ENCODE results near the gene PBX1.
"Not testable (repeated sequence)": the region's sequence is repeated elsewhere in the genome, so short reads cannot be mapped to it uniquely, and the experiment has no call there.

PBX1 gene
- total RNA-seq = 0.48 to 1.3 reads per million in 2 donors

DNA sequence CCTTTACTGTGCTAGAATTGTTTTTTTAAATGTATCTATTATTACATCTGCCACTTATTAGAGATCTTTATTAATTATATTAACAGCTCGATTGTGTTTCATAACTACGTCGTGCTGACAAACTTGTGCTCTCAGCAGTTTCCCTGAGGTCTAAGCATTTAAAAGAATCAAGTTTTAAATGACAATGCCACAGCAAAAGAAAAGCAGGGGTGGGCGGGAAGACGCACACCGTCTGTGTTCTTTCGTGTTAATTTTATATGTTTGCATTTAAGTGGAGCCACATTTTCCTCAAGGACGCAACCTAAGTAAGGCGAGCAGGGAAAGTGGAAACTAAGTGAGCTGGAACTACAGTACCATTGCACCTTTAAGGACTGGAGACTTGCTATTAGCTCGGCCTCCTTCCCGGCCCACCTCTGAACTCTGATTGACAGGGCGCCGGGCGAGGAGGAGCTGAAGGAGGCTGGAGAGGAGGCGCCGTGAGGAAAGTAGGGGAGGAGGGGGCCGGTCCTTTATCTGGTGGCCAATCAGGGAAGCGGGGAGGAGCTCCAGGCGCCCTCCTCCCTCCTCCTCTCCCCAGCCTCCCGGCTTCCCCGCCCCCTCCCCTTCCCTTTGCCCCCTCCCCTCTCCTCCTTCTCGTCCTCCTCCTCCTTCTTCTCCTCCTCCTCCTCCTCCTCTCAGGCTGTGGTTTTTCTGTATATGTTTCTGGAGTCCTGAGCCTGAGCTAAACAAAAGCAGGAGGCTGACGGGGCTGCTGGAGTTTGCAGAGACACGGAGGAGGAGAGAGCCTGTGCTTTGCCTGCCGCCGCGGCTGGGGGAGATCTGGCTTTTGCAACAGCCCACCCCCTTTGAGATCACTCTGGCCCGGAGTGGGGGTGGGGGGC, at the start of gene PBX1:
Gene PBX1, plus strand, starts transcription at position 724 of the 881 bp plus-strand sequence.
- peak; percentile 43 for DNase-seq

DNA sequence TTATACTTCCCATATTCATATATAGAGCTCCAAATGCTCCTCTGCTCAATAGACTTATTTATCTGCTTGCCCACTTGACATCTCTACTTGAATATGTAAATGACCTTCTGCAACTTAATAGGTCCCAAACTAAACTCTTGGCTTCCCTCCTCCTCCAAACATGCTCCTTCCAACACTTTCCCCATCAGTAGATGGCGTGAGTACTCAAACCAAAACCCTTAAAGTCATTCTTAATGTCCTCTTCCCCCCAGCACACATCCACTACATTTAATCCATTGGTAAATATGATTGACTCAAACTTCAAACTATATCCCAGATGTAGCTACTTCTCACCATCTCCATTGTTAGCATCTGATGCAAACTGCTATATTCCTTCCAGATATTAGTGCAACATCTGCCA, 48.5 kb upstream of the PBX1 start:
- DNase-seq = no peak

DNA sequence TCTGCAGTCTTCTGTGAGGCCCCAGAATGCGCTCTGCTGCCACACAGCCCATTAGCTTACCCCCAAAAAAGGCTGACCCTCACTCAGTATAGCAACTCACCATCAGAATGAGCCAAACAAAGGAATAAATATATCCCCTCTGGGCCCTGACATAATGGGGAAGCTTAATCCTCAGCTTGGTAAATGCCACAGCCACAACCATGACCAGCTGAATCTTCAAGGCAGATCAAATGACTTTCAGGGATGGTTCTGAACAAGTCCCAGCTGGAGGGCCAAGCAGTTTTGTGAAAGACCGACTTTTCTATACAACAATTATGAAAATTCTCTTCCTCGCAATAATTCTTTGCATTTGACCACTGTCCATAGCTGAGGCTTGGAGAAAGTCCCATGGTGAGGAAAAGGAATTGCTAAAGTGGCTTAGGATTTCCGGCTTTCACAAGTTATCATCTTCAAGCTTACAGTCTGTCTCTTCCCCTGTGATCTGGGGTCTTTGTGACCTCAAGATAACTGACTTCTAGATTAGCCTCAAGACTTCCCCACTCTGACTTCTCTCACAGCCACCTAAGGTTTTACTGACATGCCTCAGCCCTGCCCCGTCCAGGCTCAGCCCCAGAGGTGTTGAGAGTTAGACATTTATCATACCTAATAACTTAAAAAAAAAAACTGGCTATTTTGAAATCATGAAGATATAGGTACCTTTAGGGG, 47.8 kb upstream of the PBX1 start:
- no peak for DNase-seq

DNA sequence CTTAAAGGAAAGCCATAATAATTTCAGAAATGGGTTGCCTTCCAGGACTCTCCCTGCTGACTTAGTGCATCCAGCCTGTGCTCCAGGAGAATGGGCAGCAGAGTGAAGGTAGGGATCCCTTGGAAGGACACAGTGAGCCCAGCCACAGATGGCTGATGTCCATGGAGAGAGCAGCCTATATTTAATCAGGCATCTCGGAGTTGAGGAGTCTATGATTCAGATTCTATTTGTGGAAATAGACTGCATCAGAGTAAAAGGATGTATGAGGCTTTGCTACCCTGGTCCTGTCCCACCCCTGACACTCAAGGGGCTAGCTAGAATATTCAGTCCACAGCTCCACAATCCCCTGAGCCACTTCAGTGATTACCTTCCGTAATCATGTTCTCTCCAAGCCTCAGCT, 43.8 kb upstream of the PBX1 start:
- no peak for DNase-seq

DNA sequence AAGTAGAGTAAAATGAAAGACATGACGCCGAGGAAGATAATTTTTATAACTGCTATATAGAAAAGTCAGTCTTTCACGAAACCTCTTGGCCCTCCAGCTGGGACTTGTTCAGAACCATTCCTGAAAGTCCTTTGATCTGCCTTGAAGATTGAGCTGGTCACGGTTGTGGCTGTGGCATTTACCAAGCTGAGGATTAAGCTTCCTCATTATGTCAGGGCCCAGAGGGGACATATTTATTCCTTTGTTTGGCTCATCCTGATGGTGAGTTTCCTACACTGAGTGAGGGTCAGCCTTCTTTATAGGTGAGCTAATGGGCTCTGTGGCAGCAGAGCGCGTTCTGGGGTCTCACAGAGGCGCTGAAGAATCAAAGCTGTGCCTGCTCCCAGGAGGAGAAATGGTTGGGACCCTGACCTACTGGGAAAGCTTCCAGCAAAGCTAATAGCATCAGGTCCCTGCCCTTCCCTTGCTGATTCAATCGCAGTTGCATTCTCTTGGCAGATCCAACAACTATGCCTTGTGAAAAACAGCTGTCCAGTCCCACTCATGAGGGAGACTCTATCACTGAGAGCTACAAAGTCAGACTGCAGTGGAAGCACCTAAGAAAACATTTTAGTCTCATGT, 43.2 kb upstream of the PBX1 start:
- no peak for DNase-seq

DNA sequence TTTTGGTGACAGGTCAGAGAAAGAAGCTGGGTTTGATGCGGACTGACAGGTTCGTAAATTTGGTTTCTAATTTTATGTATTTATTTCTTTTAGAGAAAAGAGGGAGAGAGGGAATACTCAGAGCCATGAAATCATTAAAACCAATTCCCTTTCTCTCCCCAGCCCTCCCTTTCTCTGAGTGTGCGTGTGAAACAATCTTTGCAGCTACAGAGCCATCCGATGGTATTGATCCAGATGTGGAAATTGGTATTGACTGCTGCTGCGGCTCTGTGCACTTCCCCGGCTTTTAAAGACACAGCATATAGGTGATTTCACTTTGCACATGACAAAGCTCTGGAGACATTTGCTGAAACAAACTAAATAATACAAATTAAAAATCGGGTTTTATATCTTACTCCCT, 42.4 kb upstream of the PBX1 start:
- DNase-seq = no peak

DNA sequence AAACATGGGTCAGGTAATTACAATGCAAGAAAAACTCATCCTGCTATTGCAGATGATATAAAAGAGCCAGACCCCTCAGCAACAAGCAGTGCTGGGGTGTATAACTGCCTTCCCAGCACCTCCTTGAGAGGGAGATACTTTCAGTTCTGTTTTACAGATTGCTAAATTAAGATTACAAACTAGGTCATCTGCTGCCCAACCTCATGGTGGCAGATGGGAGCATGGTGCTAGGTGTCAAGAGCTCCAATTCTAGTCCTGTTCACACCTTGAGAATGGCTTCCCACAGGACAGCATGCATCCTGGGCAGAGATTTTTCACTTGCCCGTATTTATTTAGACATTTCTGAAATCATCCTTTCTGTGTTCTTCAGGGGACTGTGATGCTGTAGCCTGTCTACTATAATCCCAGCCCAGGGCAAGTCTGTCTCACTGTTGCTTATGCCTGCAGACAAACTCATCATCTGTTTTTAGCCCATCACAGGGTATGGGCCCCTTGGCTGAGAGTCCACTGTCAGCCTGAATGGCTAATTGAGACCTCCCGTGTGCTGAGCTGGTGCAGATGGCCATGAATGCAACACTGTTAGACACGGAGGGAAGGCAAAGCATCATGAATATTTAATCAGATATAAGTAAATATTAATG, 40.2 kb upstream of the PBX1 start:
- no peak for DNase-seq

DNA sequence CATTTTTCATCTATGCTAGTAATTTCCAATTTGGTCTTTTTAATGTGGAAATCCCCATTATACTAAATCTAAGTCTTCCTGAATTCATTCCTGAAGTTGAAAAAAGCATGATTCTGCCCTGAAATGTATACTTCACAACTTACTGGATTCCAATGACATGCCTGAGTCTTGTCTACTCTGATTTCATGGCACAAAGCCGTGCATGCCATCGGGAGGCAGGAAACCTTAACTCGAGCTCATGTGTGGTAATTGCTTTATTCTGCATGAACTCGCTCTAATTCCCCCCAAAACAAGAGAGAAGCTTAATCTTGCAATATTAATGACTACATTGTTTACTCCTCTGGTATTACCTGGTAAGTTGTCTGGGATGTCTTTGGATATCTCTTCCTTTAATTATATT, 39.6 kb upstream of the PBX1 start:
- DNase-seq = no peak

DNA sequence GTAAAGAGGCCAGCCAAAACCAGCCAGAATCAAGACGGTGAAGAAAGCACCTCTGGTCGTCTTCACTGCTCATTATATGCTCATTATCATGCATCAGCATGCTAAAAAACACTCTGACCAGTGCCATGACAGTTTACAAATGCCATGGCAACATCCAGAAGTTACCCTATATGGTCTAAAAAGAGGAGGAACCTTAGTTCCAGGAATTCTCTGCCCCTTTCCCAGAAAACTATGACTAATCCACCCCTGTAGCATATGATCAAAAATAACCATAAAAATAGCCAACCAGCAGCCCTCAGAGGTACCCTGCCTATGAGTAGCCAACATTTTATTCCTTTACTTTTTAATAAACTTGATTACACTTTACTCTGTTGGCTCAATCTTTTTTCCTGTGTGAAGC, 34.2 kb upstream of the PBX1 start:
- DNase-seq = no peak

DNA sequence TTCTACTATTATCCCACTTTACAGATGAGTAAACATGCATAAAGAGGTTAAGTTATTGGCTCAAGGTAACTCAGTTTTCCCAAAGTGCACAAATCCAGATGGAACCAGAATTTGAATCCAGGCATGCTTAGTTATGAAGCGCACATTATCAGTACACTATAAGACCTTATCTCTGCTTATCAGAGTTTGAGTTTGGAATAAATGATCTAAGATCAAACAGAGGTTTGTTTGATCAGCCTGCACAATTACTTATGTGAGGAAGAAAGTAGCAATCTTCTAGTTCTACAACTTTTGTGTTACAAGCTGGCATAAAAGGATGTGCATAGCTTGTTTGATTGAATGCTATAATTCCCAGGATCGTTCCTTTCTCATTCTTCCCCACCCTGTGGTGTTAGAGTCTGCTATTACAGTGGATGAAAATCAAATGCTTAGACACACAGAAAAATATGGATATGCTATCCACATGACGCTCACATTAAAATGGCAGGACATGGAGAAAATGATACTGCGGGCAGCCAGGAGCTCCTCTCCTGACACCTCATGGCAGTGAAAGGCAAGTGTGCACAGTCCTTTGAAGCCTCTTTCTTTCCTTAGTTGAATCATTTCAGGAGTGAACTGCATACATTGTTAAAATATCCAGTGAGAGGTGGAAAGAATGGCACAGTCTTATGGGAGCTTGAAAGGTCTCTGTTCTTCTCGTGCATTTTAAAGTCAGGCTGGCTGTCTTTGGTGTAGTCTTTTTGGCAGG, 23.9 kb upstream of the PBX1 start:
- no peak for DNase-seq

DNA sequence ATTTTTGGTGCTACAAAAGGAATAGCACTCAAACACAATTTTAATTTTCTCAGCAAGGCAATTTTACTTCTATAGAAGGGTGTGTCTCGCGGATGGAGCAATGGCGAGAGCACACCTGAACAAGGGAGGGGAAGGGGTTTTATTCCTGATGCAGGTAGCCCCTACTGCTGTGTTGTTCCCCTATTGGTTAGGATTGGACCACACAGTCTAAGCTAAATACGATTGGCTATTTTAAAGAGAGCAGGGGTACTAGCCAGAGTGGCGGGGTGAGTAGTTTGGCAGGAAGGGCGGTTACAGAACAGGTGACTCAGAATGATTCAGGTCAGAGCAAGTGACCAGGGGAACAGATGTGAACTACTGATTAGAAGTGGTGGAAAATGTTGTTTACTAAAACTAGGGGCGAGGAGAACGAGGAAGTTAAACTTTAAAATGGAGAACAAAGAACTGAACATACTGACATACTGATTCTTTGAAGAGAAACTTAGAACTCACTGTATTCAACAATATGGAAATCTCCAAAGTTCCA, 6.5 kb upstream of the PBX1 start:
- DNase-seq = not testable (repeated sequence)

DNA sequence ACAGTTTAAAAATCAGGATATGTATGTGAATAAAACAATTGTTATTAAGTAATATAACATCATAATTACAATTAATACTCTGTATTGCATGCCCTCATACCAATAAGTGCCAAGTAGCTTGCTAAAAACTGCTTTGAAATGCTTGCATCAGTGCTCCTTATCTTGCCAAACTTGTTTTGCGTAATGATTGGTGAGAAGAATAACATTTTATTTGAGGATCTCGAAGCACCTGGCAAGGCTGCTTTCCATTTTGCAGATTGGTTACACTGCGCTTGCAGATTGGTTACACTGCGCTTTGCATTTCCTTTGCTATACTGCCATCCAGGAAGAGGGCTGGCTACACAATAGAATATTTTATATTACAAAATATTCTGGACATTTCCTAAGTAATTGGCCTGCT, 1.7 kb upstream of the PBX1 start:
- DNase-seq = no peak

DNA sequence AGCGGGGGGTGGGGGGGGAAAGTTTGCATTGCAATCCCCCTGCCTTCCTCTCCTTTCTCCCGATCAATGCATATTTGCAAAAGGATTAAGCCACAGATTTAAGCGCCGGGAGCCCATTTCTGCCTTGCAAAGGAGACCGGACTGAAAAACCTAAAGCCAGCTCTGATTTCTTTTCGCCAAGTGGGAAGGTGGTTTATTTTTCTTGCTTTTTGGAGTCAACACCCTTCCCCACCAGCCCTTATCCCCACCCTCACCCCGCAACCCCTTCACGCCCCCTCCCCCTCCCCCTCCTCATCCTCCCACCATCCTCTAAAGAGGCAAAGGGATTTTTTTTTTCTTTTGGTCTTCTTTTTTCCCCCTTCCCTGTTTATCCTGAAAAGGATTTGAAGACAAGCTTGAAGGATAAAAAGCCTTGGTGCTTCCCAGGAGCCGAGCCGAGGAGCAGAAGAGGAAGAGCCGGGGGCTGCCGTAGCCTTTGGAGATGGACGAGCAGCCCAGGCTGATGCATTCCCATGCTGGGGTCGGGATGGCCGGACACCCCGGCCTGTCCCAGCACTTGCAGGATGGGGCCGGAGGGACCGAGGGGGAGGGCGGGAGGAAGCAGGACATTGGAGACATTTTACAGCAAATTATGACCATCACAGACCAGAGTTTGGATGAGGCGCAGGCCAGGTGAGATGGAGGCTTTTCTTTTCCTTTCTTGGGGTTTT, 513 bp downstream of the PBX1 start:
- DNase-seq = no peak

DNA sequence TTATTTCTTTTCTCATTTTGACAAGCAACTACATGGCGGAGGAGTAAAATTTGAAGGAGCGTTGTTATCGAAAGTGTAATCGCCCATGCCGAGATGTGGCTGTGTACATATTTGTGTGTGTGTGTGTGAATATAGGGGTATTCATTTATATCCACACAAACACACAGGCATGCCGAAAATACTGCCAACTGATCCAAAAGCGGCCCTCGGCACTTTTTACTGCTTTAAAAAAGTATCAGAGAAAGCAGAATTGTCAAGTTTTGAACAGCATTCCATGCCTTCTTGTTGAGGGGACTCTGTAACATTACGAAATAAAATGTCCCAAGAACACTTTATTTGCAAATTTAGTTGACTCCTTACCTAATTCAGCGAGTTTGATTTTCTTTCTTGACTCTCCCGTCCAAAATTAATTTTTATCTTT, 1.1 kb downstream of the PBX1 start:
- no peak for DNase-seq

DNA sequence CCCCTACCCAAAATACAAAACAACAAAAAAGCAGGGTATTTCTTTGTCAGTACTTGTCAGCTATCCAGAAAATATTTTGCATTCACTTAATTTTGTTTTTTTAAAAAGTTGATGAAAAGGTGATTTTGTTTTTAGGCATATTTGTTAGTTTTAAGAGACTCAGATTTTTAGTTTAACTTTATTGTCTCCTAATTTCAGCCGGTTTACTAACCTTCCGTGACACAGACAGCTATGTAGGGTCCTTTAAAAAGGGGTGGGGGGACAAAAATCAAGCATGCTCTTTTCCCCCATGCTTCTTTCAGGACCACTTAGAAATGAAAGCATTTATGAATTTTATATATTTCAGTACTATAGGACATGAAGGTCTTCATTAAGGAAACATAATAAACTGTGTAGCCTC, 1.6 kb downstream of the PBX1 start:
- no peak for DNase-seq

DNA sequence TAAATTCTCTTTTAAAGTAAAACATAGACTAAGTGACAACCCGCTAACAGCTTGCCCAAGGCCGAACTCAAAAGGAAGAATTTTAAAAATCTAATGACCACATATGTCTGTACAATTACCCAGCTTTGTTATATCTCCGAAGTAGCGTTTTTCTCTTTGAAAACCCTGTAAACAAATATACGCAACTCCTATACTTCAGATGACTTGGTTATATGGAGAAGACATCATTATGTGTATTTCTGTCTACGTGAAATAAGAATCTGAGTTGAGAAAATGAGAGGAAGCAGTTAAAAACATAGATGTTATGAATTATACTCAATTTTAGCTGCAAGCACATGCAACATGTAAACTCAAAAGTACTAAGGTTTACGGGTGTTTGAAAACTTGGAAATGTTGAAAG, 2.0 kb downstream of the PBX1 start:
- no peak for DNase-seq

DNA sequence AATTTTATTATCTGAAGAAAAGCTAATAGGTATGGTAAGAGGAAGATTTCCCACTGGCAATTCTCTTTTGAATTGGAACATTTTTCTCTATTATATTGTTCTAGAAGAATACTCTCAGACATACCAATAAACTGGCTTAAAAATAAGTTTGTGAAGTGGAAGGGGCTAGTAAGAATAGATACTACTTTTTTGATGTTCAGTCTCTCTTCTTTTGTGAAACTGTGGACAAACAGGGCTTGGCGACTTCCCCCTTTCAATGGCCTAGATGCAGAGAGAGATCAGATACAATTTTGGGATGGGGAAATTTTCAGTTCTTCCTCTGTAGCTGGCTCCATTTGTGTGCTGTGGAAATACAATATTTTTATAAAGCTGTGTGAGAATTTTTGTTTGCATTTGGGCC, 2.5 kb downstream of the PBX1 start:
- DNase-seq = no peak

DNA sequence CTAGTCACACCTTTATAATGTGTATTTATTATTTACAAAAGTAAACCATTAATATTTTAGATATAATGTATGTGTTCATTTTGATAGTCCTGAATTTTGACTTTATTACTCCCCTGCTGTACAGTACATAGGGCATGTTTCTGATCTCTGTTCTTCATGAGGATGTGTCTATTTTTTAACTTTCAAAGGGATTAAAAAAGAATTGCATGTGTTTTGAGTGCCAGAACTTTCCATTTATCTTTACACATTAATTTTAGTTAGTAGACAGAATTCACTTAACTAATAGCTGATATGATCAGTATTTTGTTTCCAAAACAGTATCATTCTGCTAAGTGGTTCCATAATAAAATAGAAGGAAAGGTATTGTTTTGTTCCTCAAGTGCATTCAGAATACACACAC, 3.1 kb downstream of the PBX1 start:
- DNase-seq = no peak

DNA sequence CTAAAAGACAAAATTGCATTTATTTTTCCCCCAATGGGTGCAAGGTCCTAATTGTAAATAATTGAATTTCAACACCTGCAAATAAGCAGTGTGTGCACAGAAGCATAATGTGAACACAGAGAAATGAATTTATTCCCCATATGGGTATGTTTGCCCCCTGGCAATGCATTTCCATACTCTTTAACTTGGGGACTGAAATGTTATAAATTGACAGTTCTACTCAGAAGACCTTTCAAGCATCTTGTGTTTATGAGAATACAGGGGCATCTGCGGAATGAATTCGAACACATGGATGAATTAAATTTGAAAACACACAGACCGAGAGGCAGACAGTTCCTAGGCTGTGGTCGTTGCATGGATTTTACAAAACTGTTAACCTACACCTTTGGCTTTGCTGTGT, 3.5 kb downstream of the PBX1 start:
- no peak for DNase-seq

DNA sequence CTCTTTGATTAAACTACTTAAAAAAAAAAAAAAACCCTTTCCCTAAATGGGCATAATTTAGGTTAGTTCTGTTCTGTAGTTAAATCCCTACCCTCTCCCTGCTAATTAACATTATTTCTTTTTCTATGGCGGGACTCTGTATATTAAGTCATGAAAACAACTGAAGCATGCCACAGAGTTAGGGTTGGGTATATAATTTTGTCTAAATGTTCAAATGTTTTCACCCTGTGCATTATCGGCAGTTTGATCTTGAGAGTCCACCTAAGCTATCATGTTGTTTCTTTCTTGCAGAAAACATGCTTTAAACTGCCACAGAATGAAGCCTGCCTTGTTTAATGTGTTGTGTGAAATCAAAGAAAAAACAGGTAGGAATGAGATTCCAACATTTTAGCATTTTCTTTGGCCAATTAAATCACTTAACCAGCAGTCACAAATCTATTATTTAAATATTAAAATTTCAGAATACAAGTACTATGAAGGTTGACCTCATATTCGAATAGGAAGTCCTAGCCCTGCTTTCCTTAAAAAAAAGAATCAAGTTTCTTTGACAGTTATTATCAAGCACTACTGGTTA, 4.0 kb downstream of the PBX1 start:
- no peak for DNase-seq

DNA sequence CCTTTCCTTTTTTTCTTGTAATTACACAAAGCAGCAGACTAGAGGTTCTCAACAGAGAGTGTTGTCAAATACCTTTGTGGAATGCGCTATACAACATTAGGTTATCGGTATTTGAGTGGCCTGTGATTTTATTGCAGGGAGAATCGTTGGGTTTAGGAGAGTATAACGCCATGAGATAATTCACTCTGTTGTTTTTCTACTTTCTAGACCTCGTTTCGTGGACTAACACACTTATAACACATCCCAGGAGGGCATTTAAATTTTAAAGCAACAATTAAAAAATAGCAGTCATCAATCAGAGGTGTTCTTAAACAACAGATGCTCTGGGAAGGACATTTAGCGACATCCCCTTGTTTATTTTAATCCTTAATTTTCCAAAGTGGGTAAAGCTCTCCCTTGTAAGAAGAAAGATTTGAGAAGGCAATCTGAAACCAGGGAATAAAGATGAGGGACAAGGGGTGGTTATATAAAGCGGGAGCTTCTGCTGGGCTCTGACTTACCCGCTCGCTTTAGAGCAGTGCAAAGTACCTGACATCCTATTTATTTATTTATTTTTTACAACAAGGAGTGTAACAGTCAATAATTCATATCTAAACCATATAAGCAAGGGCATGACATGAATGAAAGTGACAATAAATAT, 4.9 kb downstream of the PBX1 start:
- DNase-seq = no peak

All from T-helper 9 cell (primary cell).